ENCODE data around the gene NOD1. TPM values are rescaled to one million over a fixed set of nuclear protein-coding genes. Genes with fewer than 3 reads are reported as not detected.
A peak's percentile ranks its signal among the peaks of the same experiment; 100 is the strongest.

Gene NOD1
- total and polyA plus RNA-seq, 2 of the 8 experiments (the other 6 are each of a cell fraction or from before 2014, with no cell fraction given), result 3.8 to 6.5 TPM

- Histone ChIP-seq H3K4me1 (replicated peaks in 1 of 4; ENCODE audit: control insufficient read depth in 3 of 4, insufficient read depth in 4 of 4, low read length in 3 of 4) (peaks cover 3 to 14% (median 5%) of the 10 kb centered on the region in 4 experiments; a peak in 5 of 7 replicates), H4K20me1 (replicated peaks in 1 of 2; ENCODE audit: control insufficient read depth in 1 of 2, insufficient read depth in 2 of 2, low read length in 2 of 2) (no peaks in the 10 kb centered on the region), H3K9ac (replicated peaks in 1 of 4; ENCODE audit: extremely low read depth in 1 of 4, low read depth in 3 of 4, low read length in 3 of 4) (no peak overlapping the region), H3K56ac (replicated peaks; ENCODE audit: insufficient read length, low read depth, low read length) (no peak overlapping the region), H3K14ac (ENCODE audit: insufficient read length) (no peak overlapping the region), H4K91ac (replicated peaks; ENCODE audit: insufficient read length, low read length) (no peak overlapping the region), H2BK120ac (replicated peaks; ENCODE audit: low read depth, low read length) (no peak overlapping the region), H2AFZ (ENCODE audit: low read length) (no peak overlapping the region), H3K79me1 (ENCODE audit: low read depth, low read length) (no peaks in the 10 kb centered on the region), H3K27ac (ENCODE audit: low read depth, low read length) (no peak overlapping the region), H3K4me2 (ENCODE audit: insufficient read depth in 1 of 2, low read depth in 2 of 2, low read length in 2 of 2) (no peak overlapping the region; a peak in 1 of 4 replicates), H3K4me3 (ENCODE audit: extremely low read depth in 1 of 4, insufficient read depth in 2 of 4, low read depth in 3 of 4, low read length in 4 of 4) (no peak overlapping the region), H4K8ac (ENCODE audit: extremely low read depth, insufficient read depth, low read length) (no peak overlapping the region), H4K5ac (ENCODE audit: insufficient read length, low read depth, low read length) (no peak overlapping the region), H2BK15ac (ENCODE audit: low read length) (no peak overlapping the region), H3K23ac (ENCODE audit: insufficient read length) (no peak overlapping the region), H2AK5ac (ENCODE audit: low read depth, low read length) (0 out of 2 replicates have a peak overlapping the region, but pooled peaks have one; percentile 20), H3K4ac (replicated peaks; ENCODE audit: insufficient read length, low read depth, low read length) (no peak overlapping the region), H3K23me2 (ENCODE audit: low read depth, low read length) (no peaks in the 10 kb centered on the region), H3K27me3 (replicated peaks in 1 of 4; ENCODE audit: control insufficient read depth in 3 of 4, extremely low read depth in 1 of 4, insufficient read depth in 3 of 4, low read length in 3 of 4) (no peaks in the 10 kb centered on the region), H2BK5ac (ENCODE audit: low read depth, low read length) (no peak overlapping the region), H3K36me3 (ENCODE audit: control insufficient read depth in 2 of 4, insufficient read depth in 4 of 4, low read length in 3 of 4) (no peaks in the 10 kb centered on the region), H3K18ac (ENCODE audit: extremely low read depth, low read length) (no peak overlapping the region), H2BK12ac (ENCODE audit: low read depth, low read length) (peak overlapping the region; percentile 43; the same call in 1 of the 2 replicates), H3K79me2 (ENCODE audit: control insufficient read depth in 1 of 2, insufficient read depth in 2 of 2, low read length in 2 of 2) (no peaks in the 10 kb centered on the region), H3K9me3 (ENCODE audit: insufficient read depth in 2 of 2, low read depth in 1 of 2, low read length in 1 of 2) (no peaks in the 10 kb centered on the region), H2BK20ac (ENCODE audit: low read length) (no peak overlapping the region)
- DNase-seq (ENCODE audit: low read depth in 1 of 2, low spot score in 2 of 2) (no peak), FAIRE-seq (no peak)
- 89% methylated on average over 14 of the region's 14 CpGs; no CpG with 5 or more reads in 1 of the 2 experiments for WGBS, 2 experiments (ENCODE audit: extremely low coverage in 1 of 2, insufficient coverage in 1 of 2, insufficient read length in 1 of 2, insufficient replicate concordance in 2 of 2, low coverage in 1 of 2, low lambda C conversion rate in 2 of 2, missing lambda C conversion rate in 1 of 2)
- no peak for TF ChIP-seq RBBP5 (IDR thresholded peaks at IDR 0.05; ENCODE audit: borderline replicate concordance, low read depth, low read length)
- TF ChIP-seq KDM1A (IDR thresholded peaks at IDR 0.05; ENCODE audit: borderline replicate concordance, low read length), result no peak
- no peak for TF ChIP-seq CBX8 (IDR thresholded peaks at IDR 0.05; ENCODE audit: borderline replicate concordance, low read depth, low read length)
- TF ChIP-seq CTCF (IDR thresholded peaks at IDR 0.05; ENCODE audit: control extremely low read depth in 1 of 3, insufficient read depth in 1 of 3, low read depth in 1 of 3, low read length in 3 of 3), result no peak
- no peak for TF ChIP-seq POLR2AphosphoS5 (IDR thresholded peaks at IDR 0.05; ENCODE audit: low read depth, low read length)
- POLR2A ChIA-PET (ENCODE audit: partially characterized antibody), result interaction anchor here (1.1 kb wide), 1 partner anchor 9 kb away, joined by 3 read pairs; no protein-coding TSS in a partner anchor
- CTCF ChIA-PET (ENCODE audit: partially characterized antibody), result interaction anchor here (1.0 to 2.8 kb wide), 6 partner anchors 10 to 187 kb away, joined by 3 to 17 read pairs (median 4); no protein-coding TSS in a partner anchor
These were observed 8.3 kb downstream of the NOD1 start for GRCh38 chr7:30470163-30470770.

Measured in H1 (cell line).